Retinal pigment epithelial cell (primary cell): ENCODE data around the gene PDE4D.
A peak's percentile ranks its signal among the peaks of the same experiment; 100 is the strongest.

Source experiments
- DNase-seq: peaks from one replicate; pipeline ENCODE4 v3.0.0-alpha.2; 2010; ENCODE audit warnings: low read depth
- H3K4me3 ChIP-seq: 2 replicates; pipeline ENCODE4 v1.5.1; 2011; ENCODE audit warnings: mild to moderate bottlenecking, low read length, control low read depth, moderate library complexity
- TF ChIP-seq, protein P1 (sequence below): conservative IDR thresholded peaks from 2 replicates; pipeline ENCODE4 v1.5.1; 2011; ENCODE audit warnings: low read depth, low read length, control low read depth, inconsistent platforms

The PDE4D gene

DNA sequence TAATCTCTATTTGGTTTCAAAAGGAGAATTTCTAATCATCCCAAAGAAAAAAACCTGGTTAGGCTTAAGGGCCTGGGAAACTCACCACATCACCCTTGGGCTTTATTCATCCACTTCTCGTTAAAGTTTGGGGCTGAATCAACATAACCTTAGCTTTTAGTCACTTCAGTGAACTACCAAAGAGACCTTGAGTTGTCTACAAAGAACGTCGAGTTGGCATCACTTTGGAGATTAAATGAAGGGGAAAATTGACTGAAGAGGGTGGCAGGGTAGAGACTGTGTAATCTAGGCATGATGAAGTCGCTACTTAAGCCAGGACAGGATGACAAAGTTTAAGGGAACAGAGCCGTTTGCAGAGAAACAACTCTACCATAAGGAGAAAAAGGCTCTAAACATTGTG lies 969.2 kb downstream of the PDE4D start:
- TF ChIP-seq, protein P1, sequence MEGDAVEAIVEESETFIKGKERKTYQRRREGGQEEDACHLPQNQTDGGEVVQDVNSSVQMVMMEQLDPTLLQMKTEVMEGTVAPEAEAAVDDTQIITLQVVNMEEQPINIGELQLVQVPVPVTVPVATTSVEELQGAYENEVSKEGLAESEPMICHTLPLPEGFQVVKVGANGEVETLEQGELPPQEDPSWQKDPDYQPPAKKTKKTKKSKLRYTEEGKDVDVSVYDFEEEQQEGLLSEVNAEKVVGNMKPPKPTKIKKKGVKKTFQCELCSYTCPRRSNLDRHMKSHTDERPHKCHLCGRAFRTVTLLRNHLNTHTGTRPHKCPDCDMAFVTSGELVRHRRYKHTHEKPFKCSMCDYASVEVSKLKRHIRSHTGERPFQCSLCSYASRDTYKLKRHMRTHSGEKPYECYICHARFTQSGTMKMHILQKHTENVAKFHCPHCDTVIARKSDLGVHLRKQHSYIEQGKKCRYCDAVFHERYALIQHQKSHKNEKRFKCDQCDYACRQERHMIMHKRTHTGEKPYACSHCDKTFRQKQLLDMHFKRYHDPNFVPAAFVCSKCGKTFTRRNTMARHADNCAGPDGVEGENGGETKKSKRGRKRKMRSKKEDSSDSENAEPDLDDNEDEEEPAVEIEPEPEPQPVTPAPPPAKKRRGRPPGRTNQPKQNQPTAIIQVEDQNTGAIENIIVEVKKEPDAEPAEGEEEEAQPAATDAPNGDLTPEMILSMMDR, result no peak
- no peak overlapping the region for H3K4me3 ChIP-seq
- DNase-seq, result no peak

GRCh38 chr5:58923355-58923754 lies 970.2 kb downstream of the PDE4D start:
- TF ChIP-seq, protein P1, result no peak
- no peak overlapping the region for H3K4me3 ChIP-seq

DNA sequence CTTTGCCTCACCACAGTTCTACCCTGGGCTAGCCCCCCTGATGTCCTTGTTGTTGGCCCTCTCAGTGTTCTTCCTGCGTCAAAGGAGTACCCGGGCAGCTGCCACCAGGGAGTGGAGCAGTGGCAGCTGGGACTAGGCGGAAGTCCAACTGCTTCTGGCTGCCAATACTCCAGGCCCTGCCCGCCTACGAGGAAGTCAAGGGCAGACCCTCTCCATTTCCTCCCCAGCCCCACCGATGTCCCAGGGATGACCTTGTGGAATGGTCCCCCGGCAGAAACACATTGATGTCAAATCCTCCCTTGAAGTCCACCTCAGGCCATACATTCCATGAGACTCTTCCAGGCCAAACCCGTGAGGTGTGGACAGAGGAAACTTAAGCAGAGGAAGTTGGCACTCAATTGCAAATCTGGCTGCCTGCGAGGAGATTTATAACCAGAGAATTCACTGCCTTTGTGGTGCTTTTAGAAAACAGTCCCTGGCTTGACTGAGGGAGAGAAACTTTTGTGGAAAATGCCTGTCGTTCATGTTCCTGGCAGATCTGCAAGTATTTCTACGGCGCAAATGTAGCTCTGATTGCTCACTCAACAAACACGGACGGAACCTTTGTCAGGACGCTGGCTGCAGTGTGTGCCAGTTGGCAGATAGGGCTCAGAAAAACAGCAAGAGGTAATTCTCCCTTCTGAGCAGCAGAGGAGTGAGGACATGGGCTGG lies 970.9 kb downstream of the PDE4D start:
- TF ChIP-seq, protein P1, result no peak
- no peak overlapping the region for H3K4me3 ChIP-seq
- no peak for DNase-seq

More at GRCh38 chr5:58923355-58923754, 970.2 kb downstream of the PDE4D start:
- DNase-seq, result no peak

DNA sequence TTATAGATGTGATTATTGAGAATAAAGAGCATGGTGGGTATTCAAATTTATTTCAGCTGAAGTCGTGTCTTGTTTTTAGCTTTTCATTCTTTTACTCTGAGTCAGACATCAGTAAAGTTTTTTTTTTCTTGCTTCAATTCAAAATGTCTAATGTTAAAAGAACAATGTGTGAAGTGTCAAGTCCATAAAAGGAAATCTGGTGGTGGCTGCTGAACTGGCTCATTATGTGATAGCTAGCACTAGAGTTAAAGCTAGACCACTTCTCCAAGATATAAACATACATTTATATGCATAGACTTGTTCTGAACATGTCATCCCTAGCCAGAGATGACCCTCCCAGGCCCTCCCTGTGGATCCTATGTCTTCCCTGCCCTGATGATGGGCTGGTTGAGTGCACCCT lies 972.4 kb downstream of the PDE4D start:
- peak; percentile 40 for DNase-seq
- TF ChIP-seq, protein P1, result no peak
- no peak overlapping the region for H3K4me3 ChIP-seq

- DNase-seq, result no peak
- H3K4me3 ChIP-seq, result no peak overlapping the region
- TF ChIP-seq, protein P1, result no peak
Observed at GRCh38 chr5:58919833-58920232, 973.7 kb downstream of the PDE4D start.
